Left colon (tissue), 2 donors: Measurements from ENCODE around the gene DSP. TPM values are rescaled to one million over a fixed set of nuclear protein-coding genes. Genes with fewer than 3 reads are reported as not detected.
A peak's percentile ranks its signal among the peaks of the same experiment; 100 is the strongest.

Source experiments
- ATAC-seq: fragments of 200-7000 bp; cut with Tn5 transposase; one replicate; pipeline ENCODE4 v1.9.1; 2020; ENCODE audit warnings: mild to moderate bottlenecking, moderate library complexity
- DNase-seq, 2 donors: peaks; one replicate each; pipeline ENCODE4 v3.0.0-alpha.2; 2020
- intact Hi-C, 2 donors: fragments of 100-400 bp; cut with DNase I in 1 of 2; cut with micrococcal nuclease in 1 of 2; formaldehyde crosslinking; loops; one replicate each; pipeline versions ENCODE4 v1.11.2 to v1.14.0; 2022; cut with DNase I, micrococcal nuclease
- total RNA-seq, 2 donors: library from RNA; stranded (reverse); fragmentation: NEBNext Ultra II Directional; extraction: Animal tissue kit (Norgen Biotek cat#: 25700); gene quantifications; one replicate each; pipeline ENCODE4 v1.2.1, GENCODE V29; 2021
- donor health status: DM: no; HTN: no; CAD: no.
- donor health status: DM: yes; HTN: yes; CAD: no.

The DSP gene
- total RNA-seq, 2 donors from 2014 or later: 213 to 249 TPM

DNA sequence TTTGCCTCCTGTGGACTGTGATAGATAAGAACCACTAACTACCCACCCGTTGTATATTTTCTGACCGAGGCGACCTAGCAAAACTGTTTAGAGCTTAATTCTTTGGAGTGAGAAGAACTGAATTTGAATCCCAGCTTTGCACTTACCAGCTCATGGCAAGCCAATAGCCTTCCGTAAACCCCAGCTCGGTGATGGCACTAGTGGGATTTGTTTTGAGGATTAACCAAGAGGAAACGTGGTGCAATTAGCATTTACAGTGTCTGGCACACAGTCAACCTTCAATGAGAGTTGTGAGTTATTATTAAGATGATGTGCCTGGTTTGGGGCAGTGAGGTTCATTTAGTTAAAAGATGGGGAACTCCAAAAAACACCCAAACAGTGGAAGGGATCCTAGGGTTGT, 12.3 kb upstream of the DSP start:
- ATAC-seq (no peak), DNase-seq (no peak)
- intact Hi-C loops: no loop called here

DNA sequence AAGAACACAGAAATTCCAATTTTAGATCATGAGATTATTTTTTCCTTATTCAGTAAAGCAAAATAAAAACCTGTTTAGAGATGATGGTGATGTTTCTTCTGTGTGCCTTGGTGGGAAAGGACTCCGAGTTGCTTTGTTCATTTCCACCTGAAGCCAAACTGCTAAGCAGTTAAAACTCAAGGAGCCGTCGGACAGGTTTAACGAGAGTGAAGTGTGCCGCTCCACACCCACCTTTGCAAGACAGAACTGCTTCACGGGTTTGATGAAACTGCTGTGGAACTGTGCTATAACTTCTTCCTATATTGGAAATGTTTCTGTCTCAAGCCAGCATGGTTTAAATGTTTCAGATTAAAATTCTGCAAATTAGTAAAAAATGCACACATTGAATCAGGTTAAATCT, 9.2 kb upstream of the DSP start:
- intact Hi-C loops: no loop called here
- ATAC-seq: peak; percentile 98

DNA sequence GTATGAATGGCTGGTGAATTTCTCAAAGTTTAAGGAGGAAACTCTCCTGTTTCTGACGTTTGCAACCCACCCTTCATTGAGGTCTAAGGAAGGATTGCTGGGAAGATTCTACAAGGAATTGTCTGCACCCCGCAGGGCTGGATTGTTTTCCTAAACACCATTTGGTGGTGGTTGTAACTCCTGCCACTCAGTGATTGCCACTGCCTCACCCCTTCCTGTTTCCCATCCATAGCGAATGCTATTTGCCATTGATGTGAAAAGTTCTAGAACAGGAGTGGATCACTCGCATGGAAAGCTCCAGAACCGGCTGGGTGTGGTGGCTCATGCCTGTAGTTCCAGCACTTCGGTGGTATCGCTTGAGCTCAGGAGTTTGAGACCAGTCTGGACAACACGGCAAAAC, 8.7 kb upstream of the DSP start:
- intact Hi-C loops: no loop called here
- ATAC-seq (peak; percentile 76), DNase-seq (peak in 1 of 2 donors; percentile 27)

More for the DNA sequence above, 9.2 kb upstream of the DSP start:
- peak; percentile 79 to 81 for DNase-seq

DNA sequence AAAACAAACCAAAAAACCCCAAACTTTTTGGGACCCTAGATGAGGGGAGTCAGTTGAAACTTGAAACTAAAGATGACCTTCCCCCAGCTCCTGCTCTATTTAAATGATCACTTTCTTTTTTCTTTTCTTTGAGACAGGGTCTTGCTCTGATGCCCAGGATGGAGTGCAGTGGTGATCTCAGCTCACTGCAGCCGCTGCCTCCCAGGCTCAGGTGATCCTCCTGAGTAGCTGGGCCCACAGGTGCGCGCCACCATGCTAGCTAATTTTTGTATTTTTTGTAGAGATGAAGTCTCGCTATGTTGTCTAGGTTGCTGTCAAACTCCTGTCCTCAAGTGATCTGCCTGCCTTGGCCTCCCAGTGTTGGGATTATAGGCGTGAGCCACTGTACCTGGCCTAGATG, 7.3 kb upstream of the DSP start:
- no peak for DNase-seq
- no peak for ATAC-seq
- intact Hi-C loops: no loop called here

DNA sequence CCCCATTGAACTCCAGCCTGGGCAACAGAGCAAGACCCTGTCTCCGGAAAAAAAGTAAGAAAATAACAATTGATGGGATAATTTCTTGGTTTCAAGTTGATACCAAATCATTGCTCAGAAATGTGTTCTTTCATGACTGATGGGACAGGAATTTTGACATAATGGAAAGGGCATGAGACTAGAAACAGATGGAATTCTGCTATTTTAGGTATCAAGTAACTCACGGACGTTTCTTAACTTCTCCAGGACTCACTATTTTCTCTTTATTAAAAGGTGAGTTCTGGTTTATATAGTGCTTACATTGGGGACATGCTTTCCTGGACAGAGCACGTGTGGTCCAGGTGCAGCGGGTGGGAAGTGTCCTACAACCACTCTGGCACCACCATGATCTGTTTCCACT, 6.0 kb upstream of the DSP start:
- ATAC-seq (no peak), DNase-seq (no peak)
- intact Hi-C loops: no loop called here

DNA sequence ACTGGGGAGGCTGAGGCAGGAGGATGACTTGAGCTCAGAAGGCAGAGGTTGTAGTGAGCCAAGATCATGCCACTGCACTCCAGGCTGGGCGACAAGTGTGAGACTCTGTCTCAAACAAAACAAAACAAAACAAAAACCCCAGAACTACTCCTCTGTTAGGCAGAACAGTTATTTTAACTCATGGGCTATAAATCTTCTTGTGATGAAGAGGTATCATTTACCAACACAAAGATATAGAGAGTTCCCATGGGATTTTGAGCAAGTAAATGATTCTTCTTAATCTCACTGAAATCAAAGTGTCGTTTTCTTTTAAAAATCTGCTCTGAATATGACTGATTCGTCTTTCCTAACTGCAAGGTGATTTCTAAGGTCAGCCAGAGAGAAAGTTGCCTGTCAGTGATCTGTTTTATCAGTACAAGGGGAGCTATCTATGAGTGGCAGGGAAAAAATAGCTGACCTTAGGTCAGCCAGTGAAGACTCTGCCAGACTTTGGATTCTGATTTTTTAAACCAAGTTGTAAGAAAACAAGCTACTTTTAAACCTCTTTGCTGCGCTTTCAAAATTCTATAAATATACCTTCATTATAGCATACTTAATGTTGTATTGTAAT, 3.8 kb upstream of the DSP start:
- DNase-seq: no peak
- intact Hi-C loops: no loop called here

DNA sequence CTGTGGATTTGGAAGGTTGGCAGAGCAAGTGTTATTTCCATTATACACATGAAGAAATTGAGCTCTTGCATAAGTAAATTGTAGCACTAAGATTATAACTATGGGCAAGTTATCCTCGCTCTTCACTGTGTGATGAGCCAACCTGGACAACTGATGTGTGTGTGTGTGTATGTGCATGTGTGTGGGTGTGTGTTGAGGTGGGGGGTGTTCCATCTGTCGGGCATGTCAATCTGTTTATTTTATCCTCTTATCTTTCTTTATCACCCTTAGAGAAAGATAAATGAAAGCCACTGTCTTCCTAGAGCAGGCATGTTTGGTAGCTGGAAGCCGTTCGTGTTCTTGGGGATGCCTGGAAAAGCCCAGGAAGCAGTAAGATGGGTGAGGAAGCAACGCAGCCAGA, 3.0 kb upstream of the DSP start:
- no peak for ATAC-seq

More for the DNA sequence above, 3.8 kb upstream of the DSP start:
- no peak for ATAC-seq

DNA sequence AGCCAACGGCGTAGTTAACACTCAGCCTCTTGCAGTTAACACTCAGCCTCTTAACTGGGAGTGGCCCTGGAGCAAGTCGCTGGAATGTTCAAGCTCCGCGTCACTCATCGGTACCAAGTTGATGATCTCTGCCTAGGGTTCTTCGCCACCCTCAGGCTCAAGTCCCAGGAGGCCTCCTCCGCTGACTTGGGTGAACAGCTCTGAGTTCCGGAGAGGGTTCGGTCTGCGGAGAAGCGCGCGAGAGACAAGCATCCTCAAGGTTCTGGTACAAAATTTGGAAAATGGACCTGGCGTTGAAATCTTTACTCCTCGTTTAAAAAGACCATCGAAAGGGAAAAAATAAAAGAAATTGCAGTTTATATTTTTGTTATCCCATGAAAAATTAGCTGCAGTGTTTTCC, 876 bp upstream of the DSP start:
- no peak for DNase-seq
- ATAC-seq: no peak
- intact Hi-C loops: no loop called here

More for the DNA sequence above, 3.0 kb upstream of the DSP start:
- no peak for DNase-seq
- intact Hi-C loops: no loop called here

DNA sequence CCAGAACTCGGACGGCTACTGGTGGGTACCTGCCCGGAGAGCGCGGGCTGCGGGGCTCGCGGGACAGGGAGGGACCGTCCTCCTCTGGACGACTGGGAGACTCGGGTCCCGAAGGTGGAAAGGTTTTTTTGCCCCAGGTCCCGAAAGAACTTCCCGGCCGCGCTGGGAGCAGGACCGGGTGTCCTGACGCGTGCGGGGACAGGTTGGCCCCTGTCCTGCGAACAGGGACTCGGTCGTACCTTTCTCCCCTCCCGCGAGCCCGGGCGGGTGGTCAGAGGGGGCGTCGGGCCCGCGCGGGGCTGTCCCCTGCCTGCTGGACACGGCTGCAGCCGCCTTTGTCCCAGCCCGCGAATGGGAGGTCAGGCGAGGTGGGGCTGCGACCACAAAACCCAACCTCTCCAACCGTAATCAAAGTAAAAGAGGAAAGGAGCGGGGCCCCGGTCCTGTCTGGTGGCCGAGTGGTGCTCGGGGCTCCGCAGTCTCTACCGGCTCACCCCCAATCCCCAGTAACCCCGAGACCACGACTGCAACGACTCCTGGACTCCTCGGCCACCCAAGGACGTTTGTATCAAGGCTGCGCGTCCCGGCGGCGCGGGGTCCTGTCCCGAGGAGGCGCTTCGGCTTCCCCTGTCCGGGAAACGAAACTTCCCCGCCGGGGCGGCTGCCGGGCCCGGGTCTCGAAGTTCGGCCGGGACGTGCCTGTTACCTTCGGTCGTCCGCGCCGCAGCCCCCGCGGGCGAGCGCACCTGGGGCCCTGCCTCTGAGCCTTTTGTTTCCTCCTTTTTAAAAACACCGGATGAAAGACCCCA, 798 bp downstream of the DSP start:
- ATAC-seq (peak; percentile 34), DNase-seq (peak in 1 of 2 donors; percentile 58)
- intact Hi-C loops: no loop called here

DNA sequence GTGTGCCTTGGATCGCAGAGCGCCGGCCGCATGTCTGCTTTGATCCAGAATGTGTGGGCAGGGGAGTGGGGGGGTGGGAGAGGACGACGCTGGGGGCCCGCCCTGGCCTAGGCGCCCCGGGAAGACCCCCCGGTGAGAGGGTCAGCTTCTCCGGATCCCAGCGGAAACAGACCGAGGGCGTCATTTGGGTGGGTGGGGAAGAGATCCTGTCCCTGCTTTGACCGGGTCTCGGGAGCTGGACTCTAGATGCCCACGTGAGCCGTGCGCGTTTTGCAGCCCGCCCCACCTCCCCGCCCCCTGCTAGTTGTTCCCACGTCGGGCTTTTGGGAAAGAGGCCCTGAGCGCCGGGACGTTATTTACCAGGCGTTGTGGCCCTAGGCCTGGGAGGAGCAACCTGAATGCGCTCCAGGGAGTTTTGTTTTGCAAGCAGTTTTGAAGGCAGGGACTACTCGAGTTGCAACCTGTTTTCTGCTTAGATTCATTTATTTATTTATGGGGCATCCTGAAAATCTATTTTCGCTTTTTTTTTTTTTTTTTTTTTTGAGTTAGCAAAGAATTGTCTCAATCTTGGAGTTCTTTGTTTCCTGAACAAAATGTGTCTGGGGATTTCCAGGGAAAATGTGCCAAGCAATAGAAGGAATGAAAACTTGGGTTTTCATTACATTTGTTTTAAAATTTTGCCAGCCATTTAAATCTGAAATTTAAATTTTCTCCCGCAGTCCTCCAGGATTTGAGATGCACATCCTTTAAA, 1.6 kb downstream of the DSP start:
- peak; percentile 59 for ATAC-seq
- intact Hi-C loops: no loop called here
- peak; percentile 83 to 84 for DNase-seq

DNA sequence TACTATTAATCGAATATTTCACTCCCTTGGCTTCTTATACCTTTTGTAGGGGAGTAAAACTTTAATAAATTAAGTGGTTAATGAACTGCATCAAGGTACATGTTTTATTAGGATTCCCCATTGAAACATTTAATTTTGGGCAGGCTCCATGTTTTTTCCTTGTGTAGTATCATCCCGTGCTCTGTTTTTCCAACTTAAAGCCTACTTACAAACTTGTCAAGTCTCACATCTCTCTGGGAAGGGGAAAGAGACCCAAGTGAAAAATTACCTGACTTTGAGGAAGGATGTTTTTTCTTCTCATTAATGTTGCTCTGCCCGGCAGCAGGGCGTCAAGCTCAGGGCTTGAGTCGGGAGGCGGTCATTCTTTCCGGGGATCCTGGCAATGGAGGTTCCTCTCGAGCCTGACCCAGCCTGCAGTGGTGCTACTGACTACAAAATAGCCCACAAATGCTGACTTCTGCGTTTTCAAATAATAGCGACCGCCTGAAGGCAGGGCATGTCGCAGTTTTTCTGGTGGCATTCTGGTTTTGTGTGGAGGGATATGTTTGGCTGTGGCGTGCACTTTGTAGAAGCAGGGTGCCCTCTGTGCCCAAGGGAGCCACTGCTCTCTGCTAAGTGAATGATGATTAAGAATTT, 2.4 kb downstream of the DSP start:
- intact Hi-C loops: no loop called here
- DNase-seq (no peak), ATAC-seq (no peak)

DNA sequence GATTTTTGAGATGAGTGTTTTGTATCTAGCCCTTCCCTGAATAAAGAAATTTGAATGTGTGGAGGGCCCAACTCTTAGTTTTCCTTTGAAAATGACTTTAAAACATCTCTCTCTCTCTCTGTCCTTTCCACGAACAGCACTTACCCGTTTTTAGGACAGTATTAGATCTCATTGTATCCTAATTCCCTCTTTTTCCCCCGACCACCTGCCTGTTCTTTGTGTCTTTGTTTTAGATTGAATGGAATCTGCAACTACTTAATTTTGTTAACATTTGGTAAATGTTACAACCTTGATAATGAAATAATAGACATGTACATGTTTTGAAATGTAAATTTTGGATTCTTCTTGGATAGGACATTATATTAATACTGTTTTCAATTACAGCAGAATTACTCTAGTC, 3.1 kb downstream of the DSP start:
- intact Hi-C loops: no loop called here
- DNase-seq: no peak
- no peak for ATAC-seq

DNA sequence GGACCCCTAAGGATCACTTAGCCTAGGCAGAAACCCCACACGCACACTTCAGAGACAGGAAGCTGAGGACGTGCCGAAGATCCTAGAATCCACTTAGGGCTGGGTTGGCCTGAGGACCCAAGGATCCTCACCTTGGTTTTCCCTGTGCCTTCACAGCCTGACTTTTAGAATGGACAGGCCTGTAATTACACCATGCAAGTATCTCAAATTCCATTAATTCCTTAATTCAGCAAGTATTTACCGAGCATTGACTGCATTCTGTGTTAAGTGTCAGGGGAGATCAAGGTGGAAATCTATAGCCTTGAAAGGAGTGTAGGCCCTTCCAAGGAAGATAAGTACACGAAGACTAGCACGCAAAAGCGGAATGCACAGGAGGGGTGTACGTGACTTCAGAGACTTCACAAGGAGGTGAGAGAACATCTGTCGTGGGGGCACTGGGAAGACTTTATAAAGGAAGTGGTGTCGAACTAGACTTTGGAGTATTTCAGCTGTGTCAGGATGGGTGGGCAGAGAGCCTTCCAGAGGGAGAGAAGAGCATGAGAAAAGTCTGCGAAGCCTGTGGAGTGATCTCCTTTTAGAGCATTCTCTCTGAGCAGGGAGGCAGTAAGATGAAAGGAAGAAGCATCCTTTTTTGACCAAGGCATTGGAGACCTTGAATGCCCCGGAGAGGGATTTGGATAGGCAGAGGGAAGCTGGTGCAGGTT, 4.0 kb downstream of the DSP start:
- ATAC-seq (no peak), DNase-seq (no peak)
- intact Hi-C loops: no loop called here

DNA sequence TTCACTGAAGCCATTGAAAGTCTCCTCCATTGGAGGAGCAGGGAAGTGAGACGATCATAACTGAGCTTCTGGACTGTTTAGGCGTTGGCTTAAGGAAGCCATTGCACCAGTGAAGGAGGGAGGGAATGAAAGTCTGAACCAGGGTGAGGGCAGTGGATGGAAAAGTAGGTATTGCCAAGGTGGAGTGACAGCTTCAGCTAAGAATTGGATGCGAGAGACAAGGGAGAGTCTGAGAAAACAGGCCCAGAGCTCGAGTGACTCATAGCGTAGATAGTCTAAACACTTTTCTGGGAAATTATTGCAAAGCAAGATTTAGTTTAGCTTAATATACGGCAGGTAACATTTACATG, 4.5 kb downstream of the DSP start:
- intact Hi-C loops: no loop called here
- ATAC-seq (peak; percentile 6), DNase-seq (no peak)

DNA sequence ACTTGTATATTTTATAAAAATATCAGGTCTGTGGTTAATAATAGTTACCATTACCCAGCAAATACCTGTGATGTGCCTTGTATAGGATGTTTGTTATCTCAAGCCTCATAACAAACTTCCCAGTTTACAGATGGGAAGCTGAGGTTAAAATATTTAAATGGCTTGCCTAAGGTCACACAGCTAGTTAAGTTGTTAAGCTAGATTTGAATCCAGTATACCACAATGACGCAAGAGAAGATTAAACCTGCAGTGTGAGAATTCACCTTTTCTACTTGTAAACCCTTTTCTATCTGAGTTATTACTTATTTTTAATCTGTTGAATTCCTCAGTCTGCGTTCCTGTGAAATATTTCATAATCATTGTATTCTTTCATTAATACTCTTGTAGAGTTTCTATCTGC, 4.9 kb downstream of the DSP start:
- ATAC-seq: no peak
- DNase-seq: no peak
- intact Hi-C loops: no loop called here

DNA sequence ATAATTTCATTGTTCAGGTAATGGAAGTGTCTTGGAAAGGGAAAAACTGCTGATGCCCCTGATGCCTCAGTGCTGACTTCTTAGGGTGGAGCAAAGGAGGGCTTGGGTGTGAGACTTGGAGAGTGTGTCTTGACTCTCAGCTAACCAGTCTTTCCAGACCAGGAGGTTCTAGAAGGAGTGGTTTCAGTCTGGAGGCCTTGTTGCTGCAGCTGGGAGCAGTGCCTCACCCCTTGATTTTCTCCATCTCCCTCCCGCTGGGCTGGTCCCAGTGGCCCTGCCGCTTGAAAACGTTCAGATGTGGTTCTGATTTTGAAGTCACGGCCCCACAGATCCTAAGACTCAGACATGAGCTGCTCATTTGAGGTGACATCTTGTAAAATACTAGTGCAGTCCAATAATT, 5.4 kb downstream of the DSP start:
- peak; percentile 17 for ATAC-seq

DNA sequence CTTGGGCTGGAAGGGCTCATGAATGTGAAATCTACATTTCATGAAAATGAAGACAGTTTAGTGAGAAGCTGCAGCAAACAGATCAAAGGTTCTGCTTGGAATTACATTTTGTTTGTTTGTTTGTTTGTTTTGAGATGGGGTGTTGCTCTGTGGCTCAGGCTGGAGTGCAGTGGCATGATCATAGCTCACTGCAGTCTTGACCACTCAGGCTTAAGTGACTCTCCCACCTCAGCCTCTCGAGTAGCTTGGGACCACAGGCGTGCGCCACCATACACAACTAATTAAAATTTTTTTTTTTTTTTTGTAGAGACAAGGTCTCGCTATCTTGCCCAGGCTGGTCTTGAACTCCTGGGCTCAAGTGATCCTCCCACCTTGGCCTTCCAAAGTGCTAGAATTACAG, 5.8 kb downstream of the DSP start:
- intact Hi-C loops: no loop called here
- DNase-seq (no peak), ATAC-seq (no peak)

More for the DNA sequence above, 5.4 kb downstream of the DSP start:
- peak in 1 of 2 donors; percentile 34 for DNase-seq
- intact Hi-C loops: no loop called here

DNA sequence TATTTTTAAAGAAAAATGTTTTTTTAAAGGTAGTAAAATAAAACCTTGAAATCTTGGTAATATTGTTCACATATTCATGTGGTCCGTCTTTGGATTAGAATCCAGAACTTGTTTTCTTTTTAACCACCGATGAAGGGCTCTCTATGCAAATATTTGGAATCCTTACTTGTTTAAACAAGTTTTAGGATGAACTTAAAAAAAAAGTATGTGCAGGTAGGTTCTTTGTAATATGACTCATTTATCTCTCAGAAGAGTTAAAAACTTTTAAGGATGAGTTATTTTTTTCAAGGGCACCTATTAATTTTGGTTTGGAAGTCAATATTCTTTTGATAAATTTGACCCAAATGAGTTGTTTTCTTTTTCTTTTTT, 8.9 kb downstream of the DSP start:
- intact Hi-C loops: no loop called here
- ATAC-seq: no peak

More for the DNA sequence above, 8.9 kb downstream of the DSP start:
- DNase-seq: no peak
